Stimulated activated CD4-positive, alpha-beta T cell treated with anti-CD3 and anti-CD28 coated beads, Interleukin-1b, Interleukin-23, amount 100 ng/mL, for 1 hour (primary cell): ENCODE measurements around the gene NWD2.
"Not testable (repeated sequence)": the region's sequence is repeated elsewhere in the genome, so short reads cannot be mapped to it uniquely, and the experiment has no call there.

ENCODE experiments used
- DNase-seq, 2 donors: peaks; one replicate each; pipeline ENCODE4 v3.0.0-alpha.2; 2020; ENCODE audit warnings: low read depth in 2 of 2

Gene NWD2

DNA sequence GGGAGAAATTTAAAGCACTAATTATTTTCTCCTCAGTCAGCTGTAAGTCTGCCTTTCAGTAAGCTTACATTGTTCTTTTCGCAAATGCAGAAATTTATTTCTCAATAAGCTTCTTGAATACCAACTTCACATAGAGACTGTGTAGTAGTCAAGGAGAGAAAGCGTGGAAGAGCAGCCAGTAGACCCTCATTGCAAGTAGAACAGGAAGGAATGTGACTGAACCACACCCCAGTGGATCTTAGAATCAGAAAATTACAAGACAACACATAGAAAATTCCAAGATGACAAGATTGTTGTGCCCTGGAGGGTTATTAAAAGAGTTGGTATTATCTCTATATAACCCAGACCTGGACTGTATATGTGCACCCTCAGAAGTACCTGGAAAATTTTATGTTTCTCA, 224.7 kb downstream of the NWD2 start:
- no peak for DNase-seq

DNA sequence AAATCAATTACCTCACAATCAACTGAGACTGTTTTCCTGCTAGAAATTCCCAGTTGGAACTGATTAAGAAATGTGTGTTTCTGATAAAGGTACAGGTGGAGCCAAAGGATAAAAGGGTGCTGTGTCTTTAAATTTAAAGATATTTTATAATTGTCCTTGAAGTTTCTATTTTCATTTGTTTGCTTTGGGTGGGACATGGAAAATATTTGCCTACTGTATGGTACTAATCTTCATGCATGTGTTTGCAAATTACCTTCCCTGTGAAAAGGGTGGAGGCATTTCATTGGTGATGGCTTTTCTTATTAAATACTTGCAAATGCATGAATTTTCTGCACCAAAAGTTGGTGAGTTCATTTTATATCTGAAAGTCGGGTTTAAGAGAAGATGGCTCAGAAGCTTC, 225.7 kb downstream of the NWD2 start:
- DNase-seq = no peak

DNA sequence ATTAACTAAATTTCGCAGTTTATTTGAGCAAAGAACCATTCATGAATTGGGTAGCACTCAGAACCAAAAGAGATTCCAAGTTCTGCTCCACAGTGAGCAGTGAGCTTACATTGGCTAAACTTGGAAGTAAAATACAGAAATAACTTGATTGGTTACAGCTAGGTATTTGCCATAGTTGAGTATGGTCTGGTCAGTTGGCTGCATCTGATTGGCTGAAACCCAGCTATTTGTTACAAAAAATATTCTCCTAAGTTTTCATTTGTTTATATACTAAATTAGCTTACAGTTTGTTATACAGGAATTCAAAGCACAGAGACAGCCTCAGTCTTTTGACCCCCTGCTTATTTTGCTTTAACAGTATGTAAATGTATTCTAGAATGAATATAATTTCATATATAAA, 226.6 kb downstream of the NWD2 start:
- DNase-seq = no peak

DNA sequence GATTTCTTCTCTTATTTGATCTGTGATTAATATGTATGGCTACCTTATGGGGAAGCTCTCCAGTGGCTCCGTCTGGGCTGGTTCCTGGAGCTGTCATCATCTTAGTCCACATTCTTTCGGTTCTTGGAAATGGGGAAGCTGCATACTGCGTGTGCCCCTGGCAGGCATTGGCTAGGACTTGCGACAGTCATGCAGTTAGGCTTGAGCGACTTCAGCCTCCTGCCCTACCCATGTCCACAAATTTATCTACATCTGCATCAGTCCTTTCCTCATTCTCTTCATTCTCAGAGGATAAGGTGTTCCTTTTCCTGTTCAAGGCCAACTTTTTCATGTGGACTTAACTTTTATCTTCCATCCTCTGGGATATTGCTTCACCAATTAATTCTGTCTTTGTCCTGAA, 227.4 kb downstream of the NWD2 start:
- no peak for DNase-seq

DNA sequence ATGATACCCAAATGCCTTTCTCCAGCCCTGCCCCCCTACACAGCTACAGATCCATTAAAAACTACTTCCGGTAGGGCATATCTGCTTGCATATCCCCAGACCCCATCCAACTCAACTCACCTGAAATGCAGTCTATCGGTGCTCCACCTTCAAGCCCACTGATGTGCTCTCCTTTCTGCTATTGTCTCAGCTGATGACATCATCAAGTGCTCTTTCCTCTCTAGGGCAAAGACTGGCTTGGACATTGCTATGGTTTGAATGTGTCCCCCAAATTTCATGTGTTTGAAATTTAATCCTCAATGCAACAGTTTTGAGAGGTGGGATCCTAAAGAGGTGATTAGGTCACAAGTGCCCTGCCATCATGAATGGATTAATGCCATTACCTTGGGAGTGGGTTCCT, 229.3 kb downstream of the NWD2 start:
- DNase-seq = no peak

DNA sequence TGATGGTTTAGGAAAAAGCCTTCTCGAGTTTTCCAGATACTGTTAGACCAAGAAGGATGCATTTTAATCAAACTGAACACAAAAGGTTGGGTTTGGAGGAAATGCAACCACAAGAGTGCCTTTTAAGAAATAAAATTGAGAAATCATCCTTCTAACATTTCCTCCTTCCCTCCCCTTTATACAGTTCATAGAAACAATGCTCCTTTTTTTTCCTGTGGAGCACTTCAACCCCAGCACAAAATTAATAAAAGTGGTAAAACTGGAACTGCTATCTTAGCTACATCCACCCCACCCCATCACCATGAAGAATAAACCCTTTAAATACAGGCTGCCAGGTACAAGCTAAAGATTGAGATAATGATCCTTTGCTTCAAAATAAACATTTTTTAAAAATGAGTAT, 230.5 kb downstream of the NWD2 start:
- DNase-seq = no peak

DNA sequence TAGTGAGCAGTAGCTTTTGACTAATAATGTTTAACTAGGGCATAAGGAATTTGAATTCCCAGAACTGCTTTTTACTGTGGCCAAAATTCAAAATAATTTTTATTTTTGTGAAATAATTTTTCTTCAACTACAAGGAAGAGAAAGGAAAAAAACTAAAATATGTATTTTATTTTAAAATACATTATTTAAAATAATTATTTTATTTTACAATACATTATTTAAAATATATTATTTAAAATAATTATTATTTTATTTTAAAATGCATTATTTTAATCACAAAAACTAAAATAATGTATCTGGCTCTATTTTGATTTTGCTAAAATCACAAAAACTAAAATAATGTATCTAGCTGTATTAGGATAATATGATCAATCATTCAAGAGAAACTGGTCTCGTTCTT, 231.2 kb downstream of the NWD2 start:
- DNase-seq = no peak

DNA sequence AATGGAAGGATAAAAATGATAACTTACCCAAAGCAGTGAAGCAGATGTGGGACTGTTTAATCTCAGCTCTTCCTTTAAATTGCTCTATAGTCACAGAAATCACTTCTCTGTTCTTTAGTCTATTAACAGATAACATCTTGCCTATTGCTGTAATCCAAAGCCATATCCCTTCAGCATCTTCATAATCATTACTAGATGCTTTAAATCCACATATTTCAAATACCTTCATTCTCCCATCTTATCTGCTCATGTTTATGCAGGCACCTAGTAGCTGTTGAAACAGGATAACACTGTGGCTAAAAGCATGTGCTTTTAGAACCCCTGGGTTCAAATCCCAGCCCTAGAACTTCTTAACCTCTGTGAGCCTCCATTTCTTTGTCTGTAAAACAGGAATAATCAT, 231.7 kb downstream of the NWD2 start:
- DNase-seq = no peak

DNA sequence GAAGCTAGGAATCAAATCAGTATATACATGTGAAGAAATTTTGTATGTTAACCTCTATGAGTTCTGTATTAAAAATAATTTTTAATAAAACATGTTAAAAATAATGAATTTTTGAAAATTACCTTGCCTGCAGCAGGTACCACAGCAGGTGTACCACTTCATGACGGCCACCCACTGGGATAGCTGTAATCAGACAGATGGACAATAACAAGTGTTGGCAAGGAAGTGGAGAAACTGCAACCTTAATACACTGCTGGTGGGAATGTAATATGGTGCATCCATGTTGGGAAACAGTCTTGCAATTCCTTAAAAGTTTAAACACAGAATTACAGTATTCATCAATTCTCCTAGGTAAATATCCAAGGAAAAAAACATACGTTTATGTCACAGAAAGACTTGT, 232.1 kb downstream of the NWD2 start:
- no peak for DNase-seq

DNA sequence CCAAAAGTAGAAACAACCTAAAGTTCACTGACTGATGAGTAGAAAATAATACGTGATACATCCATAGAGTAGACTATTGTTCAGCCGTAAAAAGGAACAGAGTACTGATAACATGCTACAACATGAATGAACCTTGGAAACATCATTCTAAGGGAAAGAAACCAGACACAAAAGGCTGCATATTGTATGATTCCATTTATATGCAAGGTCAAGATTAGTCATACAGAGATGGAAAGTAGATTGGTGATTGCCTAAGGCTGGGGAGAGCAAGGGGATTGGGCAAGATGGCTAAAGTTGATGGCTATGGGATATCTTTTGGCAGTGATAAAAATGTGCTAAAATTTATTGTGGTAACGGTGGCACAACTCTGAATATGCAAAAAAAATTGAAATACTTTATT, 232.6 kb downstream of the NWD2 start:
- no peak for DNase-seq

DNA sequence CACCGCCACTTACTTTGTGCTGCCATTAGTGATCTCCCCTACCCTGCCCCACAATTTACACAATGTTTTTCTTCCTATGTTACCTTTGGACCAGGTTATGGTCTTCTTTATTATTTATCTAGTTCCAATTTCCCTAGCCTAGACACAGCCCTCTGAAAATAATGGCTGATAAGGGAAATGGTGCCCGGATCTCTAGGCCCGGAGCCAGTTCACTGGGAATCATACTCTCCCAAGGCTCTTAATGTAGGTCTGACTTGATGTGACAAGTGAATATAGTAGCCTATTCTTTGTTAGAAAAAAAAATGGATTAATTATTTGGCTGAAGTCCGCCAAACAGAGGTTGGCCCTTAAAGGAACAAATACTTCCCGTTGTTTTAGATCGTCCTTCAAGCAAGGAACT, 233.6 kb downstream of the NWD2 start:
- no peak for DNase-seq

DNA sequence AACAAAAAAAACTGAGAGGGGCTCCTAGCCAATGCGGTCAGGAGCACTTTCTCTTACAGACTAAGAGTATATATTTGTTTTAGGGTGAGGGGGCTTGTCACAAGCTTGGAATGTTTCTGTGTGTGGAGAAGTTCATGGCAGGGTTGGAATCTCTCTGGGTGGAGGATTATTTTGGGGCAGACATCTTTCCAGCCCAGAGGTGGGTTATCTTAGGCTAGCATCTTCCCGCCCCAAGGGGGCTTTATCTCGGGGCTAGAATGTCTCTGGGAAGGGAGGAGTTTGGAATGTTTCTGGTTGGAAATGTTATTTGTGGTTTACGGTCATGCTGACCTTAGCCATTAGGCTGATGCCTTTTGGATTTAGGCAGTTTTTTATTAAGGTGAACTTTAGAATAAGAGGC, 236.0 kb downstream of the NWD2 start:
- no peak for DNase-seq

DNA sequence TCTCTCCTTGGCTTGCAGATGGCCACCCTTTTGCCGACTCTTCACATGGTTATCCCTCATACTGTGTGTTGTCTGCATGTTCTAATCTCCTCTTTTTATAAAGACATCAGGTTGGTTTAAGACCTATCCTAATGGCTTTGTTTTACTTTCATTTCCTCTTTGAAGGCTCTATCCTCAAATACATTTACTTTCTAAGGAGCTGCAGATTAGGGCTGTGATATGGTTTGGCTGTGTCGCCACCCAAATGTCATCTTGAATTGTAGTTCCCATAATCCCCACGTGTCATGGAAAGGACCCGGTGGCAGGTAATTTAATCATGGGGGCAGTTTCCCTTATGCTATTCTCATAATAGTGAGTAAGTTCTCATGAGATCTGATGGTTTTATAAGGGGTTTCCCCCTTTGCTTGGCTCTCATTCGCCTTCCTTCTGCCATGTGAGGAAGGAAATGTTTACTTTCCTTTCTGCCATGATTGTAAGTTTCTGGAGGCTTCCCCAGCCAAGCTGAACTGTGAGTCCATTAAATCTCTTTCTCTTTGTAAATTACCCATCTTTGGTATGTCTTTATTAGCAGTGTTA, 237.1 kb downstream of the NWD2 start:
- DNase-seq = no peak

DNA sequence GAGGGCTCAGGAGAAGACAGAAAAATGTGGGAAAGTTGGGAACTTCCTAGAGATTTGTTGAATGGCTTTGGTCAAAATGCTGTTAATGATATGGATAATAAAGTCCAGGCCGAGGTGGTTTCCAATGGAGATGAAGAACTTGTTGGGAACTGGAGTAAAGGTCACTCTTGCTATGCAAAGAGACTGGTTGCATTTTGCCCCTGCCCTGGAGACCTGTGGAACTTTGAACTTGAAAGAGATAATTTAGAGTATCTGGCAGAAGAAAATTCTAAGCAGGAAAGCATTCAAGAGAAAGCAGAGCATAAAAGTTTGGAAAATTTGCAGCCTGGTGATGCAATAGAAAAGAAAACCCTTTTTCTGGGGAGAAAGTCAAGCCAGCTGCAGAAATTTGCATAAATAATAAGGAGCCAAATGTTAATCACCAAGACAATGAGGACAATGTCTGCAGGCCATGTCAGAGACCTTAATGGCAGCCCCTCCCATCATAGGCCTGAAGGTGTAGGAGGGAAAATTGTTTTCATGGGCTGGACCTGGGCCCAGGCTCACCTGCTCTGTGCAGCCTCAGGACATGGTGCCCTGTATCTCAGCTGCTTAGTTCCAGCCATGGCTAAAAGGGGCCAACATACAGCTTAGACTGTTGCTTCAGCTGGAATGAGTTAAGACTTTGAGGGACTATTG, 237.8 kb downstream of the NWD2 start:
- no peak for DNase-seq

DNA sequence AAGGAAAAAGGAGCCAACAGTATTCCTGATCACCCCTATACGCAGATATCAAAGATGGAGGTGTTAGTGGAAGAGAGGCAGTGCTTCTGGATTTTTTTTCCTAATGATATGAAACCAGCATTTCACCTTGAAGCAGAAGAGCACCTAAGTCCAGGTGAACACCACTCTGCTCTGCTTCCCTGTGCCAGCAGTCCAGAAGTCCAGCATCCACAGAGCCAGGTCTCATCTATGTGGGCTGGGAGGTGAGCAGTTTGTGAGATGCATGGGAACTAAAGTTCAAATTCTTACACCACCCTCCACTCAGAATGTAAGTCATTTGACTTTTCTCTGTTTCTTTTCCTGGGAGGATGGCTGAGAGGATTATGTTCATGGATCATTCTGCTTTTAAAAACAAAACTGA, 239.1 kb downstream of the NWD2 start:
- no peak for DNase-seq

DNA sequence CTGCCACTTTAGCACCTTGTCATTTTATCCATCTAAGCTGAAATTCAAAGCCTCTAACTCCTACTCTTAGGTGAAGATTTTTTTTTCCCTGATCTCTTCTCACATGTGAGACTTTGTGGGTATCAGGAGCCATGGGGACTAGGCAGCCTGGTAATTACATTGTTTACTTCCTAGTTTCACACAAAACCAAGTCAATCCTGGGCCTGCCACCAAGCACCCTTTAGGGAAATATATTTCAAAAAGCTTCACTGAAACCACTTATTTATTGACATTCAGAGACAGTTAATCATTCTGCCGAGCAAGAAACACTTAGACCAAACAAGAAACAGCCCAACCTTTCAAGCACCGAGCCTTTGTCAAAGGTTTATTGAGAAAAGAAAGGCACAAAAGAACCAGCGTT, 241.6 kb downstream of the NWD2 start:
- DNase-seq = no peak

DNA sequence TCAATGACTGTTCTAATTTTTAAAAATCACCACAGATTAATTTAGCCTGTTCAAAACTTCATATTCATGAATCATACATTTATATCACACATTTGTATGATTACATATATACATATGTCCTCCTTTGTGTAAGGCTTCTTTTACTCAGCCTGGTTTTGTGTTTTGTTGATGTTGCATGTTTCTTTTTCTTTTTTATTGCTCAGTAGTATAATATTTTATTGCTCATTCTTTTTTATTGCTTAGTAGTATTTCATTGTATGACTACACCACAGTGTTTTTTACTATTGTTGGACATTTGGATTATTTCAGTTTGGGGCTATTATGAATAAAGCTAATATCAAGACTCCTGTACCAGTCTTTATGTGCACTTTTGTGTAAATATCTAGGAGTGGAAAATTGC, 243.1 kb downstream of the NWD2 start:
- no peak for DNase-seq

DNA sequence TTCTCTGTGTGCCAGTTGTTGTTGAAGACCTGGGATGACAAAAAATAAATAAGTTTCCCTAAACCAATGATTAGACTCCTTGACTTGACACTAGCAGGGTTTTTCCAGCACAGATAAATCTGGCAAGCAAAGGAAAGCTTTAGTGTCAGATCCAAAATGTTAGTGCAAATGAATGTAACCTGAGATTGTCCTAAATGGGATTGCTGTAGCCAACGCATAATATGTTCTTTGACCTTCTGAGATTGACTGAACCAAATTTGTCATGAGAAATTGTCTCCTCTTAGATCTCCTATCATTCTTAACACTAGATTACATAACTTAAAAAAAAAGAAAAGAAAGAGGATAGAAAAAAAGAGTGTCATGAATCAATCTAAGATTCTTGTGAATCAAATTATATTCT, 245.2 kb downstream of the NWD2 start:
- DNase-seq = no peak

DNA sequence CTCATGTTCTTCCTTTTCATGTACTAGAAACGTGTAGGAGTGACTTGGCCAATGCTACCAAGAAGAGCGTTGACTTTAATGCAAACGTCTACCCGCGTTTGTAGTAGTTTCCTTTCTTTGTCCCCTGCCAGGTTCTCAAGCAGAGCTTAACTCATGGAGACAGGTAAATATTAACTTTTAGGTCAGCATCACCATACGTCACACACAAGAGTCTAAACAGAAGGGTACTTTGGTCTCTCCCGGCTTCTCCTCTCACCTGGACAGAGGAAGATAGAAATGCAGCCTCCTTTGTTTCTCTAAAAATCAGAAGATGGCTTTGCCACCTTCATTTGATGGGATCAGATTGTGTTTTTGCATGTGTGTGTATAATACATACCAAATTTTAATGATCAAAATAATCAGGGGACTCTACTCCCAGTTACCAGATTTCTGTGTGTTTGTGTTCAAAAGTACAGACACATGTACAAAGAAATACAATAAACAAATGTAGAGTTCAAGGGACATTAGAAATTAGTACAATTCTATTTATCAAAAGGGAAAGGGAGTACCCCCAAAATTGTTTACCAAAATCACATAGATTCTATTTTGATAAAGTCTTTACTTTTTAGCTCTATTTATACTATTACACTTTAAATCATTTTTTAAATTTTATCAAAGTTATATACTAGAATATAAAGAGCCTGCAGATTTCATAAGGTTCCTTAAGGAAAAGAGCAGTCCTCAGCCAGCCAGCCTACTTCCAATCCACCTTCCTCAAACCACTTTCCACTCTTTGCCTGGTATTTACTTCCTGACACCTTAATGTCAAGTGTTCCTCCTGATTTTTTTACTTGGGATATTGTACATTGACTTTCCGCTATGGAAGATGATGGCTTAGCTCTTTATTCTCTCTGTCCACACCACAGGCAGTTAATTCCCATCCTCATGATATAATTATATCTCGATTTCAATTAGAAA, 246.1 kb downstream of the NWD2 start:
- DNase-seq = no peak

DNA sequence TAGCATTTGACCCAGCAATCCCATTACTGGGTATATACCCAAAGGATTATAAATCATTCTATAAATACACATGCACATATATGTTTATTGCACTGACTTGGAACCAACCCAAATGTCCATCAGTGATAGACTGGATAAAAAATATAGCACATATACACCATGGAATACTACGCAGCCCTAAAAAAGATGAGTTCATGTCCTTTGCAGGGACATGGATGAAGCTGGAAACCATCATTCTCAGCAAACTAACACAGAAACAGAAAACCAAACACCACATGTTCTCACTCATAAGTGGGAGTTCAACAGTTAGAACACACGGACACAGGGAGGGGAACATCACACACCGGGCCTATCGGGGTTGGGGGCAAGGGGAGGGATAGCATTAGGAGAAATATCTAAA, 250.8 kb downstream of the NWD2 start:
- DNase-seq = not testable (repeated sequence)
